HL-60 (cell line): ENCODE results near the gene ST6GALNAC3.

ENCODE experiments used
- CTCF ChIP-seq: IDR thresholded peaks from one replicate; pipeline ENCODE4 v1.5.1; 2011; ENCODE audit warnings: low read length, control low read depth, inconsistent platforms; ENCODE audit not compliant: insufficient read depth
- POLR2AphosphoS5 ChIP-seq: IDR thresholded peaks from 2 replicates; pipeline ENCODE4 v1.6.1; 2012; ENCODE audit warnings: low read depth

DNA sequence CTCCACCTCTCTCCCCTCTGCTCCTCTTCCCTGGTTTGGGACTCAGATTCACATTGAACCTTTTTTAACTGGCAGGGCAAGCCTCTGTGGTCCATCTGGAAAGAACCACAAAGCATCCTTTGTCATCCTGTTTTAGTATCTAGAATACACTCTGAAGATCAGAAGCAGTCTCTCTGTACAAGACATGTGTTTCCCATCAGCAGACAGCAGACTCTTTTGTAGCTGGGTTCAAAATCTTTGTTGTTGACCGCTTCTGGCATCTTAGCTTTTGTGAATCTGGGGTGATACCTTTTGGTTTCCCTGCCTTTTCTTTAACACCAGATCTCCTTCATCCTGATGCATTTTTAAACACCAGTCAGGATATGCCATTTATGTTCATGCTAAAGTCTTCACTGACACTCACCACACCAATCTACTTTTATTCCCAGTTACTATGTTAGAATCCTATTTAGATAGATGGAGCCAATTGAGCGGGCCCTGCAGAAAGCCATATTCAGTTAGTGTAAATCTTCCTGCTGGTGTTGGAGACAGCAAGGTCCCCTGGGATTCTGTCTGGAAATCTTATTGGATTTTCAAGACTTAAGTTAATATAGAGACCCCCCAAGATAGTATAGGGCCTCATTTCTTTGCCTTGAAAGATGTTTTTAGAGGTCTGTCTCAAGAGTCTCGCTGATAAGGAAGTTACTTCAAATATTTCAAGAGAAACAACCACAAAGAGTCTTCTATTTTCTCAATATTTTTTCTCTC is 51.1 kb downstream of the ST6GALNAC3 start:
- no peak for TF ChIP-seq POLR2AphosphoS5
- TF ChIP-seq CTCF: no peak
